Duodenal mucosa (tissue), 2 donors: ENCODE measurements around the gene RSBN1L.

ENCODE experiments used
- H3K27ac ChIP-seq: one replicate; pipeline ENCODE4 v1.7.0; 2013; ENCODE audit warnings: low read depth, low read length
- H3K27me3 ChIP-seq, 2 donors: one replicate each; pipeline ENCODE4 v1.7.0; 2013; ENCODE audit warnings: low read length in 2 of 2, control low read depth in 1 of 2; ENCODE audit not compliant: insufficient read depth in 2 of 2, control insufficient read depth in 1 of 2
- H3K36me3 ChIP-seq, 2 donors: one replicate each; pipeline ENCODE4 v1.7.0; 2013; ENCODE audit warnings: low read length in 2 of 2, control low read depth in 1 of 2; ENCODE audit not compliant: insufficient read depth in 2 of 2, control insufficient read depth in 1 of 2
- H3K4me1 ChIP-seq, 2 donors: one replicate each; pipeline ENCODE4 v1.7.0; 2013; ENCODE audit warnings: low read length in 2 of 2, control low read depth in 1 of 2; ENCODE audit not compliant: insufficient read depth in 2 of 2, control insufficient read depth in 1 of 2
- H3K4me3 ChIP-seq, 2 donors: one replicate each; pipeline ENCODE4 v1.7.0; 2013; ENCODE audit warnings: low read length in 2 of 2, low read depth in 1 of 2
- H3K9ac ChIP-seq, 2 donors: one replicate each; pipeline ENCODE4 v1.7.0; 2013; ENCODE audit warnings: low read length in 2 of 2, low read depth in 1 of 2
- H3K9me3 ChIP-seq, 2 donors: one replicate each; pipeline ENCODE4 v1.7.0; 2013; ENCODE audit warnings: low read length in 2 of 2, control low read depth in 1 of 2; ENCODE audit not compliant: control insufficient read depth in 1 of 2

Gene RSBN1L

GRCh38 chr7:77811516-77812289 is 115.4 kb downstream of the RSBN1L start:
- no peaks in the 10 kb centered on the region for H3K36me3 ChIP-seq
- H3K9me3 ChIP-seq, result peaks cover 0 to 6% of the 10 kb centered on the region in 2 donors
- H3K4me1 ChIP-seq, result no peaks in the 10 kb centered on the region
- no peak overlapping the region for H3K4me3 ChIP-seq
- H3K27ac ChIP-seq, result no peak overlapping the region
- H3K9ac ChIP-seq, result no peak overlapping the region
- no peaks in the 10 kb centered on the region for H3K27me3 ChIP-seq

GRCh38 chr7:77812290-77812685 is 116.0 kb downstream of the RSBN1L start:
- H3K9ac ChIP-seq, result no peak overlapping the region
- H3K27me3 ChIP-seq, result no peaks in the 10 kb centered on the region
- H3K4me1 ChIP-seq, result no peaks in the 10 kb centered on the region
- no peak overlapping the region for H3K27ac ChIP-seq
- peaks cover 0 to 5% of the 10 kb centered on the region in 2 donors for H3K9me3 ChIP-seq
- H3K36me3 ChIP-seq, result no peaks in the 10 kb centered on the region
- H3K4me3 ChIP-seq, result no peak overlapping the region

- H3K36me3 ChIP-seq, result no peaks in the 10 kb centered on the region
- H3K9ac ChIP-seq, result no peak overlapping the region
- H3K4me1 ChIP-seq, result no peaks in the 10 kb centered on the region
- no peak overlapping the region for H3K4me3 ChIP-seq
- H3K27ac ChIP-seq, result no peak overlapping the region
- peaks cover 0 to 7% of the 10 kb centered on the region in 2 donors for H3K9me3 ChIP-seq
- no peaks in the 10 kb centered on the region for H3K27me3 ChIP-seq
These were observed 116.9 kb downstream of the RSBN1L start for GRCh38 chr7:77813180-77813579.

- Histone ChIP-seq H3K4me3 (no peak overlapping the region), H3K9ac (no peak overlapping the region), H3K4me1 (no peaks in the 10 kb centered on the region), H3K27me3 (no peaks in the 10 kb centered on the region), H3K9me3 (peaks cover 20 to 31% of the 10 kb centered on the region in 2 donors), H3K27ac (no peak overlapping the region), H3K36me3 (peaks cover 0 to 5% of the 10 kb centered on the region in 2 donors)
These were observed 122.8 kb downstream of the RSBN1L start for GRCh38 chr7:77819021-77819420.

- Histone ChIP-seq H3K9me3 (peaks cover 20 to 31% of the 10 kb centered on the region in 2 donors), H3K9ac (no peak overlapping the region), H3K4me1 (no peaks in the 10 kb centered on the region), H3K4me3 (no peak overlapping the region), H3K36me3 (peaks cover 0 to 5% of the 10 kb centered on the region in 2 donors), H3K27me3 (no peaks in the 10 kb centered on the region), H3K27ac (no peak overlapping the region)
These were observed 124.7 kb downstream of the RSBN1L start for GRCh38 chr7:77820967-77821366.

- H3K36me3 ChIP-seq, result peaks cover 0 to 5% of the 10 kb centered on the region in 2 donors
- peaks cover 20 to 27% of the 10 kb centered on the region in 2 donors for H3K9me3 ChIP-seq
- no peak overlapping the region for H3K9ac ChIP-seq
- H3K27me3 ChIP-seq, result no peaks in the 10 kb centered on the region
- H3K27ac ChIP-seq, result no peak overlapping the region
- no peak overlapping the region for H3K4me3 ChIP-seq
- no peaks in the 10 kb centered on the region for H3K4me1 ChIP-seq
These were observed 126.0 kb downstream of the RSBN1L start for GRCh38 chr7:77822269-77822668.

- H3K9me3 ChIP-seq, result peaks cover 18 to 25% of the 10 kb centered on the region in 2 donors
- H3K9ac ChIP-seq, result no peak overlapping the region
- no peaks in the 10 kb centered on the region for H3K4me1 ChIP-seq
- no peak overlapping the region for H3K27ac ChIP-seq
- no peaks in the 10 kb centered on the region for H3K27me3 ChIP-seq
- peaks cover 0 to 5% of the 10 kb centered on the region in 2 donors for H3K36me3 ChIP-seq
- H3K4me3 ChIP-seq, result no peak overlapping the region
These were observed 127.5 kb downstream of the RSBN1L start for GRCh38 chr7:77823787-77824186.

- H3K36me3 ChIP-seq, result peaks cover 0 to 5% of the 10 kb centered on the region in 2 donors
- H3K27ac ChIP-seq, result no peak overlapping the region
- H3K4me1 ChIP-seq, result no peaks in the 10 kb centered on the region
- no peak overlapping the region for H3K4me3 ChIP-seq
- peaks cover 18 to 25% of the 10 kb centered on the region in 2 donors for H3K9me3 ChIP-seq
- no peak overlapping the region for H3K9ac ChIP-seq
- H3K27me3 ChIP-seq, result no peaks in the 10 kb centered on the region
These were observed 128.4 kb downstream of the RSBN1L start for GRCh38 chr7:77824636-77825035.

- Histone ChIP-seq H3K9ac (no peak overlapping the region), H3K9me3 (peaks cover 18 to 25% of the 10 kb centered on the region in 2 donors), H3K4me1 (no peaks in the 10 kb centered on the region)
These were observed 128.9 kb downstream of the RSBN1L start for GRCh38 chr7:77825131-77825530.

GRCh38 chr7:77826300-77826699 is 130.0 kb downstream of the RSBN1L start:
- no peak overlapping the region for H3K27ac ChIP-seq
- no peaks in the 10 kb centered on the region for H3K36me3 ChIP-seq
- H3K9ac ChIP-seq, result no peak overlapping the region
- no peaks in the 10 kb centered on the region for H3K4me1 ChIP-seq
- H3K4me3 ChIP-seq, result no peak overlapping the region
- H3K9me3 ChIP-seq, result peaks cover 13% of the 10 kb centered on the region in 2 donors
- no peaks in the 10 kb centered on the region for H3K27me3 ChIP-seq

More at GRCh38 chr7:77825131-77825530, 128.9 kb downstream of the RSBN1L start:
- H3K36me3 ChIP-seq, result peaks cover 0 to 5% of the 10 kb centered on the region in 2 donors
- H3K27ac ChIP-seq, result no peak overlapping the region
- H3K27me3 ChIP-seq, result no peaks in the 10 kb centered on the region
- no peak overlapping the region for H3K4me3 ChIP-seq
